ENCODE measurements around the gene DUT. TPM values are rescaled to one million over a fixed set of nuclear protein-coding genes. Genes with fewer than 3 reads are reported as not detected.

DUT gene
- total RNA-seq, 1 experiment from 2014 or later = 155 TPM

DNA sequence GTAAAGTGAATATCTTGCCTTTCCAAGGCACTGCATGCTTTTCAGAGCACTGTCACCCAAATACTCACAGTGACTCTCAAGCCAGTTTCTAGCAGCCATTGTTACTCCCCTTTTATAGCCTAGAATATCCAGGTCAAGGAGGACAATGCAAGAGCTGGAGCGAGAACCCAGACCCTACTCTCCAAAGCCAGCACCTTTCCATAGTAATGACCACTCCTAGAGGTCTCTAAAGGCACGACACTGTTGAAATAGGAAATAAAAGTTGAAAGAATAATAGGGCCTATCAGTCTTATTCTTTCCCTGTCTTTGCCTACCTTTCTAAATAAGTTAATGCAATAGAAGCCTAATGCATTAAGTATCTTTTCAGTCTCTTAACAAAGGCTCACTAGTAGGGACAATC lies 33.6 kb upstream of the DUT start:
- Histone ChIP-seq H3K9me2 (replicated peaks; ENCODE audit: insufficient read depth, low read length) (no peaks in the 10 kb centered on the region), H3K4me3 (ENCODE audit: low read length) (no peak overlapping the region), H3K27ac (ENCODE audit: low read length) (no peak overlapping the region), H3K79me2 (ENCODE audit: low read length) (no peaks in the 10 kb centered on the region), H3K4me2 (ENCODE audit: low read depth, low read length, poor library complexity, severe bottlenecking) (no peak overlapping the region), H3K9me3 (ENCODE audit: low read length) (no peaks in the 10 kb centered on the region), H3K4me1 (ENCODE audit: low read length) (no peaks in the 10 kb centered on the region), H2AFZ (ENCODE audit: low read length) (no peak overlapping the region), H3K36me3 (ENCODE audit: insufficient read depth, low read length) (no peaks in the 10 kb centered on the region), H3K27me3 (ENCODE audit: low read length) (no peaks in the 10 kb centered on the region), H3K9ac (ENCODE audit: low read length) (no peak overlapping the region), H4K20me1 (ENCODE audit: insufficient read depth, low read depth, low read length) (no peaks in the 10 kb centered on the region)
- no peak for DNase-seq

GRCh38 chr15:48298914-48299313 lies 32.3 kb upstream of the DUT start:
- H4K20me1 ChIP-seq (ENCODE audit: insufficient read depth, low read depth, low read length) = no peaks in the 10 kb centered on the region
- no peak overlapping the region for H3K9ac ChIP-seq (ENCODE audit: low read length)
- H2AFZ ChIP-seq (ENCODE audit: low read length) = no peak overlapping the region
- no peak overlapping the region for H3K27ac ChIP-seq (ENCODE audit: low read length)
- H3K9me3 ChIP-seq (ENCODE audit: low read length) = no peaks in the 10 kb centered on the region
- no peaks in the 10 kb centered on the region for H3K4me1 ChIP-seq (ENCODE audit: low read length)
- H3K27me3 ChIP-seq (ENCODE audit: low read length) = no peaks in the 10 kb centered on the region
- no peaks in the 10 kb centered on the region for H3K79me2 ChIP-seq (ENCODE audit: low read length)
- no peak for DNase-seq
- no peak overlapping the region for H3K4me3 ChIP-seq (ENCODE audit: low read length)
- H3K36me3 ChIP-seq (ENCODE audit: insufficient read depth, low read length) = no peaks in the 10 kb centered on the region
- no peaks in the 10 kb centered on the region for H3K9me2 ChIP-seq (replicated peaks; ENCODE audit: insufficient read depth, low read length)
- H3K4me2 ChIP-seq (ENCODE audit: low read depth, low read length, poor library complexity, severe bottlenecking) = no peak overlapping the region

- no peaks in the 10 kb centered on the region for H3K36me3 ChIP-seq (ENCODE audit: insufficient read depth, low read length)
Measured at GRCh38 chr15:48300038-48300437, 31.2 kb upstream of the DUT start.

GRCh38 chr15:48304398-48304797 lies 26.8 kb upstream of the DUT start:
- H3K27me3 ChIP-seq (ENCODE audit: low read length) = no peaks in the 10 kb centered on the region
- no peaks in the 10 kb centered on the region for H4K20me1 ChIP-seq (ENCODE audit: insufficient read depth, low read depth, low read length)

More at GRCh38 chr15:48300038-48300437, 31.2 kb upstream of the DUT start:
- no peaks in the 10 kb centered on the region for H4K20me1 ChIP-seq (ENCODE audit: insufficient read depth, low read depth, low read length)
- no peak overlapping the region for H3K9ac ChIP-seq (ENCODE audit: low read length)
- H3K79me2 ChIP-seq (ENCODE audit: low read length) = no peaks in the 10 kb centered on the region
- H3K4me2 ChIP-seq (ENCODE audit: low read depth, low read length, poor library complexity, severe bottlenecking) = no peak overlapping the region
- H3K27ac ChIP-seq (ENCODE audit: low read length) = no peak overlapping the region
- no peak overlapping the region for H3K4me3 ChIP-seq (ENCODE audit: low read length)
- H3K4me1 ChIP-seq (ENCODE audit: low read length) = no peaks in the 10 kb centered on the region
- H2AFZ ChIP-seq (ENCODE audit: low read length) = no peak overlapping the region
- no peaks in the 10 kb centered on the region for H3K9me2 ChIP-seq (replicated peaks; ENCODE audit: insufficient read depth, low read length)
- H3K27me3 ChIP-seq (ENCODE audit: low read length) = no peaks in the 10 kb centered on the region
- H3K9me3 ChIP-seq (ENCODE audit: low read length) = no peaks in the 10 kb centered on the region
- DNase-seq = no peak

GRCh38 chr15:48306639-48307038 lies 24.6 kb upstream of the DUT start:
- H3K9me3 ChIP-seq (ENCODE audit: low read length) = no peaks in the 10 kb centered on the region
- H3K4me1 ChIP-seq (ENCODE audit: low read length) = no peaks in the 10 kb centered on the region
- no peak overlapping the region for H3K27ac ChIP-seq (ENCODE audit: low read length)
- H3K4me3 ChIP-seq (ENCODE audit: low read length) = no peak overlapping the region
- H3K79me2 ChIP-seq (ENCODE audit: low read length) = no peaks in the 10 kb centered on the region
- no peaks in the 10 kb centered on the region for H4K20me1 ChIP-seq (ENCODE audit: insufficient read depth, low read depth, low read length)
- DNase-seq = no peak
- H3K9ac ChIP-seq (ENCODE audit: low read length) = no peak overlapping the region
- H3K27me3 ChIP-seq (ENCODE audit: low read length) = no peaks in the 10 kb centered on the region
- no peaks in the 10 kb centered on the region for H3K36me3 ChIP-seq (ENCODE audit: insufficient read depth, low read length)
- H2AFZ ChIP-seq (ENCODE audit: low read length) = no peak overlapping the region
- no peak overlapping the region for H3K4me2 ChIP-seq (ENCODE audit: low read depth, low read length, poor library complexity, severe bottlenecking)
- no peaks in the 10 kb centered on the region for H3K9me2 ChIP-seq (replicated peaks; ENCODE audit: insufficient read depth, low read length)

More at GRCh38 chr15:48304398-48304797, 26.8 kb upstream of the DUT start:
- H3K9ac ChIP-seq (ENCODE audit: low read length) = no peak overlapping the region
- no peak overlapping the region for H3K4me2 ChIP-seq (ENCODE audit: low read depth, low read length, poor library complexity, severe bottlenecking)
- no peaks in the 10 kb centered on the region for H3K9me2 ChIP-seq (replicated peaks; ENCODE audit: insufficient read depth, low read length)
- no peak for DNase-seq
- H3K36me3 ChIP-seq (ENCODE audit: insufficient read depth, low read length) = no peaks in the 10 kb centered on the region
- no peak overlapping the region for H3K27ac ChIP-seq (ENCODE audit: low read length)
- H2AFZ ChIP-seq (ENCODE audit: low read length) = no peak overlapping the region
- no peaks in the 10 kb centered on the region for H3K4me1 ChIP-seq (ENCODE audit: low read length)
- H3K4me3 ChIP-seq (ENCODE audit: low read length) = no peak overlapping the region
- no peaks in the 10 kb centered on the region for H3K9me3 ChIP-seq (ENCODE audit: low read length)
- H3K79me2 ChIP-seq (ENCODE audit: low read length) = no peaks in the 10 kb centered on the region

GRCh38 chr15:48307586-48307985 lies 23.6 kb upstream of the DUT start:
- no peaks in the 10 kb centered on the region for H3K27me3 ChIP-seq (ENCODE audit: low read length)
- H3K4me3 ChIP-seq (ENCODE audit: low read length) = no peak overlapping the region
- no peak overlapping the region for H3K27ac ChIP-seq (ENCODE audit: low read length)
- no peak for DNase-seq
- no peak overlapping the region for H2AFZ ChIP-seq (ENCODE audit: low read length)
- no peaks in the 10 kb centered on the region for H3K9me2 ChIP-seq (replicated peaks; ENCODE audit: insufficient read depth, low read length)
- no peaks in the 10 kb centered on the region for H3K9me3 ChIP-seq (ENCODE audit: low read length)
- no peaks in the 10 kb centered on the region for H3K36me3 ChIP-seq (ENCODE audit: insufficient read depth, low read length)
- H3K4me2 ChIP-seq (ENCODE audit: low read depth, low read length, poor library complexity, severe bottlenecking) = no peak overlapping the region
- H3K79me2 ChIP-seq (ENCODE audit: low read length) = no peaks in the 10 kb centered on the region
- no peak overlapping the region for H3K9ac ChIP-seq (ENCODE audit: low read length)
- no peaks in the 10 kb centered on the region for H3K4me1 ChIP-seq (ENCODE audit: low read length)
- H4K20me1 ChIP-seq (ENCODE audit: insufficient read depth, low read depth, low read length) = no peaks in the 10 kb centered on the region

- no peaks in the 10 kb centered on the region for H3K36me3 ChIP-seq (ENCODE audit: insufficient read depth, low read length)
- no peaks in the 10 kb centered on the region for H3K79me2 ChIP-seq (ENCODE audit: low read length)
- H3K4me1 ChIP-seq (ENCODE audit: low read length) = no peaks in the 10 kb centered on the region
- no peaks in the 10 kb centered on the region for H3K9me3 ChIP-seq (ENCODE audit: low read length)
- DNase-seq = no peak
- H3K4me2 ChIP-seq (ENCODE audit: low read depth, low read length, poor library complexity, severe bottlenecking) = no peak overlapping the region
- no peaks in the 10 kb centered on the region for H4K20me1 ChIP-seq (ENCODE audit: insufficient read depth, low read depth, low read length)
- H3K27me3 ChIP-seq (ENCODE audit: low read length) = no peaks in the 10 kb centered on the region
- no peak overlapping the region for H3K9ac ChIP-seq (ENCODE audit: low read length)
- H3K27ac ChIP-seq (ENCODE audit: low read length) = no peak overlapping the region
- H2AFZ ChIP-seq (ENCODE audit: low read length) = no peak overlapping the region
- no peaks in the 10 kb centered on the region for H3K9me2 ChIP-seq (replicated peaks; ENCODE audit: insufficient read depth, low read length)
- no peak overlapping the region for H3K4me3 ChIP-seq (ENCODE audit: low read length)
Measured at GRCh38 chr15:48309740-48310139, 21.5 kb upstream of the DUT start.

DNA sequence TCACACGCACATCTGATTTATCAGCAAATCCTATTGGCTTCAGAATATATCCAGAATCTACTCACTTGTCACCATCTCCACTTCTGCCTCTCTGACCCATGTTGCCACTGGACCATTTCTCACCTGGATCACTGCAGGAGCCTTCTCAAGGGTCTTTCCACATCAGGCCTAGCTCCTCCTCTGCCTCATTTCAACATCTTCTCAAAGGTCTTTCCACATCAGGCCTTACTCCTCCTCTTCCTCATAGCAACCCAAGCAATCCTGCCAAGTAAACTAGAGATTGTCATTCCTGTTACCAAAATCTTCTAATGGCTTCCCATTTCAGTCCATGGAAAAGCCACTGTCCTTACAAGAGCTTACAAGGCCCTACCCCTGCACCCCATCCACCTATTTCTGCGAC lies 18.0 kb upstream of the DUT start:
- Histone ChIP-seq H3K9me3 (ENCODE audit: low read length) (no peaks in the 10 kb centered on the region), H3K79me2 (ENCODE audit: low read length) (no peaks in the 10 kb centered on the region), H3K27me3 (ENCODE audit: low read length) (no peaks in the 10 kb centered on the region), H4K20me1 (ENCODE audit: insufficient read depth, low read depth, low read length) (no peaks in the 10 kb centered on the region), H3K4me2 (ENCODE audit: low read depth, low read length, poor library complexity, severe bottlenecking) (no peak overlapping the region), H3K36me3 (ENCODE audit: insufficient read depth, low read length) (no peaks in the 10 kb centered on the region), H3K4me3 (ENCODE audit: low read length) (no peak overlapping the region), H3K4me1 (ENCODE audit: low read length) (no peaks in the 10 kb centered on the region), H3K27ac (ENCODE audit: low read length) (no peak overlapping the region), H3K9ac (ENCODE audit: low read length) (no peak overlapping the region), H2AFZ (ENCODE audit: low read length) (no peak overlapping the region), H3K9me2 (replicated peaks; ENCODE audit: insufficient read depth, low read length) (no peaks in the 10 kb centered on the region)
- DNase-seq = no peak

- Histone ChIP-seq H3K36me3 (ENCODE audit: insufficient read depth, low read length) (no peaks in the 10 kb centered on the region), H3K9me3 (ENCODE audit: low read length) (no peaks in the 10 kb centered on the region), H3K9ac (ENCODE audit: low read length) (no peak overlapping the region), H3K4me1 (ENCODE audit: low read length) (no peaks in the 10 kb centered on the region), H3K27ac (ENCODE audit: low read length) (no peak overlapping the region), H3K9me2 (replicated peaks; ENCODE audit: insufficient read depth, low read length) (no peaks in the 10 kb centered on the region), H2AFZ (ENCODE audit: low read length) (no peak overlapping the region), H3K27me3 (ENCODE audit: low read length) (no peaks in the 10 kb centered on the region), H3K4me2 (ENCODE audit: low read depth, low read length, poor library complexity, severe bottlenecking) (no peak overlapping the region), H3K4me3 (ENCODE audit: low read length) (no peak overlapping the region), H3K79me2 (ENCODE audit: low read length) (no peaks in the 10 kb centered on the region), H4K20me1 (ENCODE audit: insufficient read depth, low read depth, low read length) (no peaks in the 10 kb centered on the region)
- no peak for DNase-seq
Measured at GRCh38 chr15:48315041-48315440, 16.2 kb upstream of the DUT start.

All from Karpas-422 (cell line).